ENCODE data around the gene NIT2.

NIT2 gene

DNA sequence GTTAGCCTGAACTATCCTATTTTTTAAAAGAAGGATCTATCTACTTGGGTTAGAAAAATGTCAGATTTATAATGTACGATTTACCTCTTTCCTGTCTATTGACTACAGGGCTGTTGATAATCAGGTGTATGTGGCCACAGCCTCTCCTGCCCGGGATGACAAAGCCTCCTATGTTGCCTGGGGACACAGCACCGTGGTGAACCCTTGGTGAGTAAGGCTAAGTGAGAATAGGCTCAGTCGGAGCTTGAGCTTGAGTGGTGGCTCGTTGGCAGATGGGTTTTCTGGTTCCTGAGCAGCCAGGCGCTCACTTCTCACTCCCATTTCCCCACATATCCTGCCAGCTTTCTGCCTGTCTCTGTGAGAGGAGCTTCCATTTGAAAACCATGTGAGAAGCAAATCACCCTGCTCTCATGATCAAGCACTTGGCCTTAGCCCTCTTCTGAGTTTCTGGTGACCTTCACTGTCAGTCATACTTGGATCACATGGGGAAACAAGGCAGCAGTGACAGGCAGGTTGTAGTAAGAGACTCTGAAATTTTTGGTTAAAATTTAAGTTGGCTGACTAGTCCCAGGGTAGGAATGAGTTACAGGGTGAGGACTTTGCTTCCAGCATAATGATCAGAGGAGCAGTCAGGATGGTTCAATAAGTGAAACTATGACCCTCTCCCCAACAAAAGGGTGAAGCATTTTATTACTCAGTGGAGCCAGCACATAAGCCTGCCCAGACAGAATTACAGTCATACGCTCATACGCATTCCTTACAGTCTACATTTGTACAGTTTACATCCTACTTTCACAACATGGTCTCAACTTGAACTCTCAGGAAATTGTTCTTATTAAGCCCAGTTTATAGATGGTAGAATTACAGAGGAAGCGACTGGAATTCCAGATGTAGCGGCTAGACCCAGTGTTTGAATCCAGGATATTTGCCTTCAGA is 18.0 kb downstream of the NIT2 start:
- DNase-seq (ENCODE audit: low spot score), result no peak
- TF ChIP-seq, protein P1, sequence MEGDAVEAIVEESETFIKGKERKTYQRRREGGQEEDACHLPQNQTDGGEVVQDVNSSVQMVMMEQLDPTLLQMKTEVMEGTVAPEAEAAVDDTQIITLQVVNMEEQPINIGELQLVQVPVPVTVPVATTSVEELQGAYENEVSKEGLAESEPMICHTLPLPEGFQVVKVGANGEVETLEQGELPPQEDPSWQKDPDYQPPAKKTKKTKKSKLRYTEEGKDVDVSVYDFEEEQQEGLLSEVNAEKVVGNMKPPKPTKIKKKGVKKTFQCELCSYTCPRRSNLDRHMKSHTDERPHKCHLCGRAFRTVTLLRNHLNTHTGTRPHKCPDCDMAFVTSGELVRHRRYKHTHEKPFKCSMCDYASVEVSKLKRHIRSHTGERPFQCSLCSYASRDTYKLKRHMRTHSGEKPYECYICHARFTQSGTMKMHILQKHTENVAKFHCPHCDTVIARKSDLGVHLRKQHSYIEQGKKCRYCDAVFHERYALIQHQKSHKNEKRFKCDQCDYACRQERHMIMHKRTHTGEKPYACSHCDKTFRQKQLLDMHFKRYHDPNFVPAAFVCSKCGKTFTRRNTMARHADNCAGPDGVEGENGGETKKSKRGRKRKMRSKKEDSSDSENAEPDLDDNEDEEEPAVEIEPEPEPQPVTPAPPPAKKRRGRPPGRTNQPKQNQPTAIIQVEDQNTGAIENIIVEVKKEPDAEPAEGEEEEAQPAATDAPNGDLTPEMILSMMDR (IDR thresholded peaks at IDR 0.05; ENCODE audit: extremely low read depth, insufficient read depth, missing control alignments), result no peak
- in situ Hi-C loops (cut with MboI; ENCODE audit: low pct_unique_long_range_greater_than_20kb, low sequenced_read_pairs, unreplicated experiment), result no loop called here

GRCh38 chr3:100354850-100355249 is 20.3 kb downstream of the NIT2 start:
- in situ Hi-C loops (cut with MboI; ENCODE audit: low pct_unique_long_range_greater_than_20kb, low sequenced_read_pairs, unreplicated experiment), result no loop called here
- no peak for DNase-seq (ENCODE audit: low spot score)
- TF ChIP-seq, protein P1 (IDR thresholded peaks at IDR 0.05; ENCODE audit: extremely low read depth, insufficient read depth, missing control alignments), result no peak

DNA sequence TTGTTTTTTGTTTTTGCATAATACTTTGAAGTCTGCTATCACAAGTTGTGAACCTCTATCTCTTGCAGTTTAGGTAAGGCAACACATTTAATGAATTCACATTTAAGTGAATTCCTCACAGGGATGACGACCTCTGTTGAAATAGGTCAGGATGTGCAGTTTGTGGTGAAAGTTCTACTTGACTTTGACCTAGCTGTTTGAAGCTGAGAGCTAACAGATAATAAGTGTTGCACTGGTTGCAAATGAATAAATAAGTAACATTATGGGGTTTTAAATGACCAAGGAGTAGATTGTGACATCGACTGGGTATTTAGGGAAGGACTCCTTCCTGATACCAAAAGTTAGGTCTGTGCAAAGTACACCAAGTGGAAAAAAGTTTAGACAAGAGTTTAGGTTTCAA is 23.9 kb downstream of the NIT2 start:
- TF ChIP-seq, protein P1 (IDR thresholded peaks at IDR 0.05; ENCODE audit: extremely low read depth, insufficient read depth, missing control alignments), result no peak
- in situ Hi-C loops (cut with MboI; ENCODE audit: low pct_unique_long_range_greater_than_20kb, low sequenced_read_pairs, unreplicated experiment), result no loop called here
- no peak for DNase-seq (ENCODE audit: low spot score)

DNA sequence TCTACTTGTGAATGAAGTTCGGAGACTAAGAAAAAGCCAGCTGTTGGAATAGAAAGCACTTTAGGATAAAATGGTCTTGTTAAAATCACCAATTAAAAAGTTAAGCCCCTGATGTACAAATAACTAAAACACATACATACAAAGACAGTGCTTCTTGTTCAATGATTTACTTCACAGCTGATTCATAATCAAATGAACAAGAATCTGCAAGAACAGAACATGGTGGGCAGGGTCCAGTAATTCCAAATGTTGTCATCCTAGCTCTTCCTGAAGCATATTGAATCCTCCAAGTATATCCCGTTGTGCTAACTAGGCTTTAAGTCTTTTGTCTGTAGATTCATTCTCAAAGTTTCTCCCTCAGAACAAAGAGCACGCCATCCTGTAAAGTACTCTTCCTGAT is 24.5 kb downstream of the NIT2 start:
- TF ChIP-seq, protein P1 (IDR thresholded peaks at IDR 0.05; ENCODE audit: extremely low read depth, insufficient read depth, missing control alignments), result no peak
- in situ Hi-C loops (cut with MboI; ENCODE audit: low pct_unique_long_range_greater_than_20kb, low sequenced_read_pairs, unreplicated experiment), result no loop called here
- no peak for DNase-seq (ENCODE audit: low spot score)

DNA sequence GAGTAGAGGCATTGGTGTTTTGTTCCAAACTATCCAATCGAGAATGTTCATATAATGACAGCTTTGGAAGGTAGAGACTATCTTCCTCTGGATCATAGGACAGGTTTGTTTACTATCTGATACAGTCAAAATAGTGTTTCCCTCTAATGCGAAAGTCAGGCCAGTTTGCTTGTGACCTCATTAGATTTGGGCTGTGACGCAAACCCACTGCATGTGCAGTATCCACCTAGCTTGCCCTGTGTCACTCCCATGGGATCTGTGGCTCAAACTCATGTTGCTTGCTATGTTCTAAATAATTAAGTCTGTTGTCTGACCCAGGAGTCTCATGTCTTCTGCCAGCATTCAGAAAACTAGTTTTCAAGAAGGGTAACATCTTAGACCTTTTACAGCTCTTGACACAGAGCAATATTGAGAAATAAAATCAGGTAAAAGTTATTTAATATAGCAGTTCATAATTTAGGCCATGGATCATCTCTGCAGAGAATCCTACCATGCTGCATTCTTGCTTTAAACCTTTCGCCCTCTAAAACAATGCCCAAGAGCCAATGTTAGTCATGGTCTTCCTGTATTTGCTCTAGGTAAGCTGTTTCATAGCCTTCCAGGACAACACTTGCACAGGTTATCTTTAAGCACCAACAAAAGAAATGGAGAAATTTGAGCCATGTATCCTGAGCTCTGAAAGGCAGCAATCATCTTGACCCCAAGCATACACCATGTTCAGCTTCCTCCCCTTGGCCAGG is 26.4 kb downstream of the NIT2 start:
- DNase-seq (ENCODE audit: low spot score), result no peak
- in situ Hi-C loops (cut with MboI; ENCODE audit: low pct_unique_long_range_greater_than_20kb, low sequenced_read_pairs, unreplicated experiment), result no loop called here
- TF ChIP-seq, protein P1 (IDR thresholded peaks at IDR 0.05; ENCODE audit: extremely low read depth, insufficient read depth, missing control alignments), result no peak

DNA sequence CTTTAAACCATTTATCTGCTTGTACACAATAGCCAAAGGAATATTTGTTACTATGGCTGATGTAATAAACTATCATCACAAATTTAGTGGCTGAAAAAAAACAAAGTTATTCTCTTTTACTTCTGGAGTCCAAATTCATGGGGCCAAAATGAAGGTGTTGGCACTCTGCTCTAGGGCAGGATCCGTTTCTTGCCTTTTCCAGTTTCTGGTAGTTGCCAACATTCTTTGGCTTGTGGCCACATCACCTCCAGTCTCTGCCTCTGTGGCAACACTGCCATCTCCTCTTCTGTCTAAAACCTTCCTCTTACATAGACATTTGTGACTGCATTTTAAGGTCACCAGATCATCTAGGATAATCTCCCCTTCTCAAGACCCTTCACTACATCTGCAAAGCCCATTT is 27.3 kb downstream of the NIT2 start:
- no peak for DNase-seq (ENCODE audit: low spot score)
- in situ Hi-C loops (cut with MboI; ENCODE audit: low pct_unique_long_range_greater_than_20kb, low sequenced_read_pairs, unreplicated experiment), result no loop called here
- TF ChIP-seq, protein P1 (IDR thresholded peaks at IDR 0.05; ENCODE audit: extremely low read depth, insufficient read depth, missing control alignments), result no peak

Measured in GM13977 (cell line).